Fibroblast of mammary gland (primary cell): ENCODE results near the gene RNF10.
"Not testable (repeated sequence)": the region's sequence is repeated elsewhere in the genome, so short reads cannot be mapped to it uniquely, and the experiment has no call there.

ENCODE experiments used
- DNase-seq: peaks from one replicate; pipeline ENCODE4 v3.0.0-alpha.2; 2010; ENCODE audit warnings: low read depth
- H3K4me3 ChIP-seq: 2 replicates; pipeline ENCODE4 v1.5.1; 2011; ENCODE audit warnings: low read depth, mild to moderate bottlenecking, low read length, moderate library complexity; ENCODE audit not compliant: control insufficient read depth
- TF ChIP-seq, protein P1 (sequence below): conservative IDR thresholded peaks from 2 replicates; pipeline ENCODE4 v1.5.1; 2011; ENCODE audit warnings: low read depth, low read length, inconsistent platforms; ENCODE audit not compliant: control insufficient read depth, insufficient read depth

Gene RNF10

DNA sequence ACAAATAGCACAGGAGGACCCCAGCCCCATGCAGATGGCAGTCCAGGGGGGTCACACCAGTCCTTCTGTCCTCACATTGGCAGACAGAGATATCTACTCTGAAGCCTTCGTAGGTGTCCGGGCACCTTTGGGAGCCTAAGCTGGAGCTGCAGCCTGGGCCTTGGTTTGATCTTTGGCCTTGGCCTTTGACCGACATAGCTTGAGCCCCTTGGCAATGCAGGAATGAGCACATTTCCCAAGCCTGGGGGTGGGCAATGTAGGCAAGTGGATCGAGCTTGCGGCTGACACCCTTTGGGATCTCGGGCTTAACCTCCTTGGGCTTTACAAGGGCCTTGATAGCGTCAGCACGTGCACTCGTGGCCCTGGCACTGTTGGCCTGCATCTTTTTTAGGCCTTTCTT, 11.6 kb upstream of the RNF10 start:
- H3K4me3 ChIP-seq = no peak overlapping the region
- DNase-seq = no peak
- TF ChIP-seq, protein P1, sequence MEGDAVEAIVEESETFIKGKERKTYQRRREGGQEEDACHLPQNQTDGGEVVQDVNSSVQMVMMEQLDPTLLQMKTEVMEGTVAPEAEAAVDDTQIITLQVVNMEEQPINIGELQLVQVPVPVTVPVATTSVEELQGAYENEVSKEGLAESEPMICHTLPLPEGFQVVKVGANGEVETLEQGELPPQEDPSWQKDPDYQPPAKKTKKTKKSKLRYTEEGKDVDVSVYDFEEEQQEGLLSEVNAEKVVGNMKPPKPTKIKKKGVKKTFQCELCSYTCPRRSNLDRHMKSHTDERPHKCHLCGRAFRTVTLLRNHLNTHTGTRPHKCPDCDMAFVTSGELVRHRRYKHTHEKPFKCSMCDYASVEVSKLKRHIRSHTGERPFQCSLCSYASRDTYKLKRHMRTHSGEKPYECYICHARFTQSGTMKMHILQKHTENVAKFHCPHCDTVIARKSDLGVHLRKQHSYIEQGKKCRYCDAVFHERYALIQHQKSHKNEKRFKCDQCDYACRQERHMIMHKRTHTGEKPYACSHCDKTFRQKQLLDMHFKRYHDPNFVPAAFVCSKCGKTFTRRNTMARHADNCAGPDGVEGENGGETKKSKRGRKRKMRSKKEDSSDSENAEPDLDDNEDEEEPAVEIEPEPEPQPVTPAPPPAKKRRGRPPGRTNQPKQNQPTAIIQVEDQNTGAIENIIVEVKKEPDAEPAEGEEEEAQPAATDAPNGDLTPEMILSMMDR = no peak

DNA sequence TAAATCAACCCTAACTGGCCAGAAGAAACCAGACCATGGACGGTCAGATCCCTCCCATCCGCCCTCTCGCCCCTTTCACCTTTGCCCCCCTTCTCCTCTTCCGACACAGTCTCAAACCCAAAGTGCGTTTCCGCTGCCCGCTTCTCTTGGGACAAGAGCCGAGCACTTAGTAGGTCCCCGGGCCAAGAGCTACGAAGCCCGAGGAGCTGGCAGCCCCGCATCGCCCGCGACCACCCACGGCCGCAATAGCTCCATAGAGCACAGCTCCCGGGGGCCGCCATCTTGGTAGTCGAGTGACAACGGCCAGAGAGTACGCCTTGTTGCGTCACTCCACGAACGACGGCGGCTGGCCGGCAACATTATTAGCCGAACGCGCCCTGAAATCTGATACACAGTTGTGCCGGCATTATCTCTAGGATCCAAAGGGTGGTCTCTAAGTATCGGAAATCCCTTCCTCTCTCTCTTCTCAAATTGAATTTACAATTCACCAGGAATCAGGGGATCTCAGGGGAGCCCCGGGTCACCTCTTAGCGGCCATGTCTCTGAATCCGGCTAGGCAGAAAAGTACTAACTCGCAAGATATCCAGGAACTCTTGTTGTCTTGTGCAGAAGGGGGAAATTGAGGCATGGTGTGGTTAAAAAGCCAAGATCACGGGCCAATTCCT, 5.2 kb upstream of the RNF10 start, which contains the start of gene COQ5:
Gene COQ5, minus strand, starts transcription at position 298 of the 665 bp plus-strand sequence. Its CDS starts 17 bp downstream, at position 281.
- TF ChIP-seq, protein P1 = no peak
- H3K4me3 ChIP-seq = peak within 1 kb of the TSS; percentile 92
- peak; percentile 83 for DNase-seq

DNA sequence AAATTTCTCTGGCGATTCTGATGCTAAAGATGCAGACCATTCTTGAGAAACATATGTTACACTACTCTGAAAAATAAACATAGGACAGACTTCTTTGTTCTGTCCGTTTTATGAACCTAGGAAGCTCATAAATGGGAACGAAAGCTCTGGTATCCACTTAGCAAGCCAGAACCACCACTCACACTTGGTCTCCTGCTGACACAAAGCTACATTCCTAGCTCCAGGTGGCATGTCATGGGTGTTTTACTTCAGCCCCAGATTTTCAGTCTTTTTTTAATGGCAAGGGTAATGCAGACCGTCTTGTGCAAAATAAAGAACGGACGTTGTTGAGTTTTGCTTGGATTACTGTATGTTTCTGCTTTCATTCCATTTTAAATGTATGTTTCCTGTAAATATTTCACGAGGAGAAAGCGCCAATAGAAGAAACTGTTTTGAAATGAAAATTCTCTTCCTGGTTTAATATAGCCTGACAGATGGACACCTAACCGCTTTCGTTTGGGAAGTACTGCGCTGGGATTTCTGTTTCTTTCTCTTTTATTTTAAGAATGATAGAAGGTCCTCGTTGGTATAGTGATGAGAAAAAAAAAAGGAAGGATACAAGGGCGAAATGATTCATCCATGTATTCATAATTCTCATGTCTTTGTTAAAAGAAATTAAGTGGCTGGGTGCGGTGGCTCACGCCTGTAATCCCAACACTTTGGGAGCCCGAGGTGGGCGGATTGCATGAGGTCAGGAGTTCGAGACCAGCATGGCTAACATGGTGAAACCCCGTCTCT, 4.3 kb upstream of the RNF10 start:
- peak; percentile 46 for DNase-seq
- TF ChIP-seq, protein P1 = peak; percentile 14
- H3K4me3 ChIP-seq = peak overlapping the region; percentile 92

DNA sequence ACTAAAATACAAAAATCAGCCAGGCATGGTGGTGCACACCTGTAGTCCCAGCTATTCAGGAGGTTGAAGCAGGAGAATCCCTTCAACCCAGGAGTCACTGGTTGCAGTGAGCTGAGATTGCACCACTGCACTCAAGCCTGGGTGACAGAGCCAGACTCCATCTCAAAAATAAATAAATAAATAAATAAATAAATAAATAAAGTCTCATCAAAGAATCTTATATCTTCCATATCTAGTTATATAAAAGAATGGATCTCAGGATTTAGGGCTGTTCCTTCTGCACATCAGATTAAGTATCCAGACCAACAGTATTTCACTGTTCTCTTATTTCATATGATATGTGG, 3.8 kb upstream of the RNF10 start:
- H3K4me3 ChIP-seq = peak overlapping the region; percentile 92
- not testable (repeated sequence) for DNase-seq

DNA sequence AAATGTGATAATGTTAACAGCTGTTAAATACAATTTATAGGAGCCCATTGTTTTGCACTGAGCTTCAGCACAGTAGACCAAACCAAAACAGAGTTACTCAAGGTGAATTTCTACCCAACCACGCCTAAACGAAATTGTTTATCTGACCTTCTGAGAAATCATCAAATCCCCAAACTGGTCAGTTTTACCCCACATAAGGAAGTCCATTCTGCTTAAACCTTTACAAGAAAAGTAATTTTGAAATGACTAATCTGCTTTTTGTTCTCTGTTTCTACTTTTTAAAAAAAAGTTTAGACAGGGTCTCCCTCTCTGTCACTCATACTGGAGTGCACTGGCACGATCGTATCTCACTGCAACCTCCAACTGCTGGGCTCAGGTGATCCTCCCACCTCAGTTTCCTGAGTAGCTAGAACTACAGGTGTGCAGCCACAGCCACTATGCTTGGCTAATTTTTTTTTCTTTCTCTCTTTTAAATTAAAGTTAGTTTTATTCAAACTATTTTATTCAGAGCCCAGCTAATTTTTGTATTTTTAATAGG, 1.4 kb upstream of the RNF10 start:
- no peak for DNase-seq
- H3K4me3 ChIP-seq = no peak overlapping the region
- TF ChIP-seq, protein P1 = no peak

DNA sequence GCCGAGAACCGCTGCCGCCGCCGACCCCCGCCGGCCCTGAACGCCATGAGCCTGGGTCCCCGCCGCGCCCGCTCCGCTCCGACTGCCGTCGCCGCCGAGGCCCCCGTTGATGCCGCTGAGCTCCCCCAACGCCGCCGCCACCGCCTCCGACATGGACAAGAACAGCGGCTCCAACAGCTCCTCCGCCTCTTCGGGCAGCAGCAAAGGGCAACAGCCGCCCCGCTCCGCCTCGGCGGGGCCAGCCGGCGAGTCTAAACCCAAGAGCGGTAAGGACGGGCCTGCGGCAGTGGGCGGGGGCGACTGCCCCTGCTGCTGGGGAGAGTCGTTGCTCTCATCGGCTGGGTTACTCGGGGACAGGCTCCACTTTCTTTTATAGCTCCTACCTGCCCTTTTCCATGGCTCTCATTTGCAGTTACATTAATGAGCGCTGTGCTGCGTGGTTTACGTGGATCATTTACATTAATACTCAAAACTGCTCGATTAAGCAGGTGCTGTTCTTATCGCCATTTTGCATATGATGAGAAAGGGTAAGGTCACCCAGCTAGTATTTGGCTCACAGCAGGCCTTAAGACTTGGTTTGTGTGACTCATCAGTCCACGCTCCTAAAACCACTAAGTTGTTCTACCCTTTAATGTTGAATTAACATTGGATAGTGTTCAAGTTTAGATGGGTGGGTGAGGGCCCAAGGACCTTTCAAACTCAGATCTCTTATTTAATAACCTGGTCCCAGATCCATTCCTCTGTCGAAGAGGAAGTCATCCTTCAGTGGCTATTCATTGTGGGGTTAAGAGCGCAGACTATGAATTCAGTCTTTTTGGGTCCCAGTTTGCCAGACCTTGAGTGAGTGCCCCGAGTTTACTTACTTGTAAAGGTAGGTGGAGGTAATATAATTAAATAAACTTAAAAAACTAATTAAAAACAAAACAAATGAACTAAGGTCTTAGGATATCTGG, 823 bp downstream of the RNF10 start:
- DNase-seq = peak; percentile 94
- TF ChIP-seq, protein P1 = no peak
- H3K4me3 ChIP-seq = peak overlapping the region; percentile 95
